NCI-H82 treated with DMSO at 0.1 percent for 48 hours (cell line): ENCODE data around the gene NCKAP5.
"Not testable (repeated sequence)": the region's sequence is repeated elsewhere in the genome, so short reads cannot be mapped to it uniquely, and the experiment has no call there.

Source experiments
- DNase-seq: peaks from one replicate; lab custom pipeline; 2025; ENCODE audit not compliant: unreplicated experiment; lab: John Stamatoyannopoulos, UW

The NCKAP5 gene

DNA sequence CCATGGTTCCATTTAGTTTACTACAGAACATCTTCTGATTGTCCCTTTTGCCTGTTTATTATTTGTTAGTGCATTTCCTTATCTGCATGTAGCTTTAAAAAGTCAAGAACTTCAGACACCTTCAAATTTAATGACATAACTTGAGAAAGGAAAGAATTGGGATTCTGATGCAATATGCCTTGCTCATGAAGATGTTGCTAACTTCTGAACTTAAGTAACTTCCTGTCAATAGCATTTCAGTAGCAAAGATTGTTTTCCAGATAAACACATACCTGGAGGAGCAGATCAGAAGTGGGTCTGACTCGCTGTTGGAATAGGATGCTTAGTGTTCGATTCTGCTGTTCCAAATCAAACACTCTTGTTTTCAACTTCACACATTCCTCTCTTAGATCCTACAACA, 708.0 kb downstream of the NCKAP5 start:
- no peak for DNase-seq

DNA sequence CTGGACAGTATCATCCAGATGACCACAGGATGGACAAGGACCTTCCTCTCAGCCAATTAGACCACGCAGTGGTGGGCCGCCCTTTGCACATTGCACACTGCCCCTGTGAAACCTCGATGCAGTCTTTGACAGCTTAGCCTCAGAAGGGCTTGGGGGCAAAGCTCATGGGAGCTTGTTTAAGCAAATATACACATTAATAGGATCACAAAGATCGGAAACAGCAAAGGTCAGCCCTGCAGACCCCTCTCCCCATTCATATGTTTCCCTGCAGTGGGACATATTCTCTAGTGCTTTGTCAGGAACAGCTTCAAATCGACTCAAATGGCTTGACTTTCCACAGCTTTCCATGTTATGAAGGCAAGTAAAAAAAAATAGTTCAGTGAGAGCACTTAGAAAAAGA, 708.7 kb downstream of the NCKAP5 start:
- DNase-seq = no peak

DNA sequence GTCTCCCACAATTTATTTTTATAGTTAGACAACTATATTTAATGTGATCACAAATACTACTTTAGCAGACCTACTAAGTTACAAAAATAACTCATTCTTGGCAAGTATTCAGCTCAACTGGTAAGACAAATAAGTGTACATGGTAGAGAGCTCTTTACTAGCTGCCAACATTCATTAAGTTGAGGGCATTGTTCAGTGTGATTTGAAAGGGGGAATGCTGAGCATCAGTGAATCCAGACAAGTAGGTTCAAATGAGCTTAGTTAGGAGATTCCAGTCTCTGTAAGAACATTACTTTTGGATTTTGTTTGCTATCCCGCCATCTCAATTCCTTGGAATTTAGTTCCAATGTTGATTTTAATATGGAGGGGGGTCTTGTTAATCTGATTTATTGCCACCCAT, 710.9 kb downstream of the NCKAP5 start:
- DNase-seq = no peak

DNA sequence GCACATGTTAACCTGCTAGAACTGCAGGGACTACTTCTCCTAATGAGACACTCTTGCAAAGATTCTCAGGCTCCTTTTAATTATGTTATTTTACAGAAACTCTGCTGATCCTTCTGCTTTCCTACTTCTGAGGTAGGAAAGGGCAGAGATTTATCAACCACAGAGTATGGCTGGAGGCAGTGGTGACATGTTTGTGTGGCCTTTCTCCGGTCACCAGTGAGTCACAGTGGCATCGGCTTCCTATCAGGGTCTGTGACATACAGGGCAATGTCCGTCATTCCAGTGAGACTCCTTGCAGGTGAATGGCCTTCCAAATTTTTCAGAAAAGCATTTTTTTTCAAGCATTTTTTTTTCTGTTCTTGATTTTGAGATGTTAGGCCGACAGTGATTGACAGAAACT, 717.6 kb downstream of the NCKAP5 start:
- no peak for DNase-seq

DNA sequence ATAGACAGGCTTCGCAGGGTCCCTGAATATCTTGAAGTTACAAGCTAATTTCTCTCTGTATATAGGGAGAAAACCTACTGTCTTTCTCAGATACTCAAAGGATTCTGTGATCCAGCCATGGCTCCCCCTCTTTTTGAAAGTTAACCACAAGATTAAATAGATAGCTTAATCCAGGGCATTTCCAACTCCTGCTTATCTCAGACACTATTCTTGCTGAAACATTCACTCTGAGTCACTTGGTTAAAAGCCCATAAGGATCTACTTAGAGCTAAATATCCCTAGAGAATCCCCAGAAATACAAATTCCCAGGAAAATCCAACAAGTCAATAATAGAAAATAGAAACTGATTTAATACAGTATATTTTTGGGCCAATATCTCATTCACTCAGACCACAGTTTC, 719.1 kb downstream of the NCKAP5 start:
- DNase-seq = no peak

DNA sequence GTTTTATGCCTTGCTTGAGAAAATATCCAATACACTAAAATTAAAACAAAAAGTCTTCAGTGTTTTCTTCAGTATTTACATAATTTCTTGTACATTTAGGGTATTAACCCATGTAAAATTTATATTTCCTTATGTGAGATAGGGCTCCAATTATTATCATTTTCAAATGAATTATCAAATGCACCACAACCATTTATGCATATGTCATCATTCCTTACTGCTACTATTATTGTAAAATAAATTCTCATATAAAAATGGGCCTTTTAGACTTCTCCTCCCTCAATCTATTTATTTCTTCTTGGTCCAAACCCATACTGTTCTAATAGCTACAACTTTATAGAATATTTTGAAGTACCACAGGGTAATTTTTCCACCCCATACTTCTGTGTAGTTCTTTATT, 722.9 kb downstream of the NCKAP5 start:
- DNase-seq = no peak

DNA sequence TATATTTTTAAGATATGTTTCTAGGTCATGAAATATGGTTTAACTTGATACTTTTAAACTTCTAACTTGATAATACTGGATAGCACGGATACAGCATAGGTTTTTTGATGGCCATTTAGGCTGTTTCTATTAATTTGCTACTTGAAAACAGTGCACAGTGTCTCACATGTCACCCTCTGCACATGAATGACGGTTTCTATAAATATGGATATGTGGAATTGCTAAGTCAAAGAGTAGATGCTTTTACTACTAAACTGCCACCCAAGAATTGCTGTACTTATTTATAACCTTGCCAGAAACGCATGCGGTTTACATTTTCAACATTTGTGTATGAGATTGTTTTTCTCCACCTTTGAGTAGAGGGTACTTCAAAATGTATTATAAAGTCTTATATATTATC, 723.7 kb downstream of the NCKAP5 start:
- DNase-seq = no peak

DNA sequence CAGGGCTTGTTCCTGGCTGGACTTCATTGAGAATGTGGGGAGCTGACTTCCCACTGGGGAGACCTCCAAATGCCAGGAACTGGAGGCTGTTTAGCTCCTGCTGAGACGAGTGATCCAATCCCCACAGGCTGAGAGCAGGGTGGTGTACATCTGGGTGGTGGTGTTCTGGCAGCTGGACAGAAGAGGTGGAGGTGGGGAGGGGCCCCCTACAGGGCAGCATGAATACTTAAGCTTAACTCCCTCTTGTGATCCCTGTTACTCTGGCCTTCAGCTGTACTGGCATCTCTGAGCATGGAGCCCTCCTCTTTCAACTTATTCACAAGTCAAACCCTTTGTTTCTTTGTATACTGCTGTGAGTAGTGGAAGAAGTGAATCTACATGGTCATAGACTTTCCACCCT, 730.5 kb downstream of the NCKAP5 start:
- no peak for DNase-seq

DNA sequence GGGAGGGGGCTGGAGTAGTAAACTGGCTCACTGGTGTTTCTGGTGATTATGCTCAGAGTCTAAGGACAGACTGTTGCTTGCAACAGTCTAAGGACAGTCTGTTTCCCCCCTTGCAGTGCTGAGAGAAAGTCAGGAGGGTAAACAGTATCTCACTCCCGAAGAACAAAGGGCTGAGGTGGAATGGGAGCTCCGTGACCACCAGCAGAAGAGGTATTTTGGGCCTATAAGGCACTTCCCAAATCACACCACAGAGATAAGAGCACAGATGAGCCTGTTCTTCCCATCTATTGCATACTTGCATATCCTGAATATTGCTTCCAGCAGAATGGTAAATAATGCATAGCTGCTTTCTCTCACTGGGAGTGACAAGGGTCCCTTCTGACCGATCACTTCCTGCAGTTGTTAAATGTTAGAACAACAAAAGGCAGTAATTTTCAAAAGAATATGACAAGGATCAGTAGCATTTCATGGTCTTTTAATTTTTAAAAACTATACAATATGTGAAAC, 737.9 kb downstream of the NCKAP5 start:
- DNase-seq = no peak

DNA sequence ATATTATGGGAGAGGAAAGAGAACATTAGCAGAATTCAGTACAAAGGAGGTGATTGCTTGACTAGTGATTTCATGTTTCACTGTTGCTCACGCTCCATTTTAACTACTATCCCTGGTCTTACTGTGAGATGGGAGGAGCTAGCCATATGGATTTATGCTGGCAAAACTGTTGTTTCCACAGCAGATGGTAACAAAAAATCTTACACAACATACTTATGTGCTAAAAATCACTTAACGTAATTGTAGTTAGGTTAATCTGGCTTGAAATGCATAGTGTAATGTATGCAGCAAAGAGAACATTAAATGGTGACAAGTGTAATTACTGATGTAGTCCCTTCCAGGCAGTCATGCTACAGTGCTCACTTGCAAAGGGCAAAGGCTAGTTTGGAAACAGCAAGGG, 742.7 kb downstream of the NCKAP5 start:
- DNase-seq = no peak

DNA sequence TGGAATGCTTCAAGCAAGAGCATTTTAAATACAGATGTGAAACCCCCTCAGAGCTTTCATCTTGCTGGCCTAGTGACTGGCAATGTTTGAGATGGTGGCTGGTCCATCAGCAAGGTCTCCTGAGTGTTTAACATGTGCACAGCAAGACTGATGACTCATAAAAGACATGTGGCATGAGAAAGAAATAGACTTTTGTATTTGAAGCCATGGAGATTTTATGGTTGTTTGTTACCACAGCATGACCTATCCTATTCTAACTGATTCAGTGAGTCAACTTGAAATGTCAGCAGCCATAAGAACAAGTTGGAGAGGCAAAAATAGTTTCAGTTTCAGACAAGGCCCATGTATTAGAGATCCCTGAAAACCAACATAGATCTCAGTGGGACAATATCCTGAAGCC, 743.5 kb downstream of the NCKAP5 start:
- no peak for DNase-seq

DNA sequence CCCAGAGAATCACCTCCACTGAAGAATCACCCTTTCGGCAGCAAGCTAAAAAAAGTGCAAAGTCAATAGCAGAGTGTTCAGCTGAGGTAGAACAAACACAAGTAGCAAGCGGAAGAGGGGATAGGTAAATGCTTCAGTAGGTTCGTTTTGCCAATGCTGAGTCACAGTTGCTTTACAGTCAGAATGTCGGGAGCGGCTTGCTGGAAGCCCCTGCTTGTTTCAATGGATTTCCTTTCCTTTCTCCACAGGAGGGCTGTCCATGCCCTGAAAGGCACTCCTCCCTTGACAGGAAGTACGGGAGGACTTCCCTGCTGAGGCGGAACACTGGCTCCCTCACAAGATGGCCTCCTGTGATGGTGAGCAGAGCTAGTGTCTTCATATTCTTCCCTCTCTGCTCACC, 752.0 kb downstream of the NCKAP5 start:
- DNase-seq = no peak

DNA sequence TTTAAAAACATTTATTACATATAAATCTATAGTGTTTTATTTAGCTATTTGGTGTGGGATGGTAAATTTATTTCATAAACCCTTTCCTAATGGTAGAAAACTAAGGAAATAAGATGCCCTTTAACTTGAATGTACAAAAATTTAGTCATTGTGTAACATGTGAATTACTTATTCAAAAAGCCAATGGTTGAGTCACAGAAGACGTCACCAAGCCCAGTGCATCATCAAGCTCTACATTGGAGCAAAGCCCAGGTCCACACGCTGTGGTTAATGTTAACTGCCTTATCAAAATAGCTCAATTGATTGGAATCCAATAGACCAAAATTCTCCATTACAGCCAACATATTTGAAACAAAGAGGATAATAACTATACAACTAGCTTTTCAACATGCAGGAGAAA, 752.7 kb downstream of the NCKAP5 start:
- no peak for DNase-seq

DNA sequence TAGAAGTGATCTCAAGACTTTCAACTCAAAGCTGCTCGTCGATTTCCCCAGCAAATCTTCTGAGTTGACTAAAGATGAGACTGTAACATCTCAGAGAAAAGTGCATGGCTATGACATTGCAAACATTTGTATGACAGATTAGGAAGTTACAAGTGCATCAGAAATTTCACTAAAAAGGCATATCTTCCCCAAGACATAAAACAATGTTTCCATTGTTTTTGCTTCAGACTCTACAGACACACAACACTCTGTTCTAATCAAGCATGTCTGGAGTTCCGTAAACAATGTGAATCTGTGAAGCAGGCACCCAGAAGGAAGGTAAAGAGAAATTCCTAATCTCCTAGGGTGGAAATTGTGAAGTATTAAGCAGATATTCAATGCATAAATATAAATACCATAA, 753.6 kb downstream of the NCKAP5 start:
- DNase-seq = no peak

DNA sequence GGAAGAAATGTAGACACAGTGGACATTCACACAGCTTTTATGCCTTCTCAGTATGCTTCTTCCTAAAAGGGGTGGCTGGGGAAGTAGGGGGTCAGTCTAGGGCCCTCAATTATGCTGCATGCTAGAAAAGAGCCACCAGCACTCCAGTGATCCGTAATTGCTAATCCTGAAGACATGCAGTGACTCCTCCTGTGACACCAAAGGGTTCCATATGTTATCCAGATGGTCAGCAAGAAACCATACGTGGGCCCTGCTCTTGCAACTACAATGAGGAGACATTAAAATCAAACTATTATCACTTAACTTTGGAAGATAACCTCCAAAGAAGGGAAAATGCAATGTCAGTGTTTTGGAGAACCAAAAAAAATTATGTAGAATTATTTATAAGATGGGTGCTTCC, 754.8 kb downstream of the NCKAP5 start:
- DNase-seq = no peak

DNA sequence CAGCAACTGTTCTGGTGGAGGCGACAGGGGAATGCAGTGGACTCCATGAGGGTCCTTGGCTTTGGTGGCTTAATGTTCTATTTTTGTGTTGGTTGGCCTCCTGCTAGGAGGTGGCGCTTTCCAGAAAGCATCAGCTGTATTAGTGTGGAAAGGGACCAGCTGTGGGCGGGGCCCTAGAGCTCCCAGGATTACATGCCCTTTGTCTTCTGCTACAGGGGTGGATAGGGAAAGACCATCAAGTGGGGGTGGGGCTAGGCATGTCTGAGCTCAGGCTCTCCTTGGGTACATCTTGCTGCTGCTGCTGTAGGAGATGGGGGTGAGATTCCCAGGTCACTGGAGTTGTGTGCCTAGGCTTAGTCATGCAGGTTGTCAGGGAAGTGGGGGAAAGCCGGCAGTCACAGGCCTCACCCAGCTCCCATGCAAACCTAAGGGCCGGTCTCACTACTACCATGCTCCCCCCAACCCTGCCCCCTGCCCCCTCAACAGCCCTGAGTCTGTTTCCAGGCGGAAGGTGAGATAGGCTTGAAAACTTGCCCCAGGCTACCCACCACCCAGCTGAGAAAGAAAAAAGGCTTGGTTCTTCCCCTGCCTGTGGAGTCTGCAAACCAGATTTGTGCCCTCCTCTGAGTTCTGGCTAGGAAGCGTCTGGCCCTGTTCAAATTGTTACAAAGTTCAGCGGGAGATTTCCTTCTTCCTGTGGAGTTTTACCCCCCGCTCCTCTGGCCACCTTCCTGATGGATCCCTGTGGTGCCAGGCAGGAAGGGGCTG, 756.9 kb downstream of the NCKAP5 start:
- no peak for DNase-seq

DNA sequence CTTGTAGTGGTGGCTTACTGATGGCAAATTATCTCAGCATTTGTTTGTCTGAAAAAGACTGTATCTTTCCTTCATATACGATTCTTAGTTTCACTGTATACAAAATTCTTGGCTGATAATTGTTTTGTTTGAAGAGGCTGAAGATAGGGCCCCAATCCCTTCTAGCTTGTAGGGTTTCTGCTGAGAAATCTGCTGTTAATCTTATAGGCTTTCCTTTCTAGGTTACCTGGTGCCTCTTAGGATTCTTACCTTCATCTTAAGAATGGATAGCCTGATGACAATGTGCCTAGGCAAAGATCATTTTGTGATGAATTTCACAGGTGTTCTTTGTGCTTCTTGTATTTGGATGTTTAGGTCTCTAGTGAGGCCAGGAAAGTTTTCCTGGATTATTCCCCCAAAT, 758.3 kb downstream of the NCKAP5 start:
- DNase-seq = not testable (repeated sequence)

DNA sequence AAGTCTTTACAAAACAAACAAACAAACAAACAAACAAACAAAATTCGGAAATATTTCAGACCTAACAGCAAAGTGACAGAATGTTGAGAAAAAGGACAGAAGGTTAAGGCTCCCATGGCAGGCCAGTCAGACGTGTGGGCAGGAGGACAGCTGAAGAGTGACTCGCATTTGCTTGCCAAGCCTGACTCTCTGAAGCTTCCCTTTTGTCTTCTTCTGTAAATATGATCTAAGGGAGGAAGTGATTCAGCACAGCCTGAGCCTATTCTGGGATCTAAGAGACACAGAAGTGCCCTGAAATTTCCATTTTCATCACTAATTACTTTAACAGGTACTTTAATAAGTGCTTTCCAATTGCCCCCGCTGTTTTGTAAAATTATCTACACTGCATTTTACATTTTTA, 764.2 kb downstream of the NCKAP5 start:
- DNase-seq = no peak

DNA sequence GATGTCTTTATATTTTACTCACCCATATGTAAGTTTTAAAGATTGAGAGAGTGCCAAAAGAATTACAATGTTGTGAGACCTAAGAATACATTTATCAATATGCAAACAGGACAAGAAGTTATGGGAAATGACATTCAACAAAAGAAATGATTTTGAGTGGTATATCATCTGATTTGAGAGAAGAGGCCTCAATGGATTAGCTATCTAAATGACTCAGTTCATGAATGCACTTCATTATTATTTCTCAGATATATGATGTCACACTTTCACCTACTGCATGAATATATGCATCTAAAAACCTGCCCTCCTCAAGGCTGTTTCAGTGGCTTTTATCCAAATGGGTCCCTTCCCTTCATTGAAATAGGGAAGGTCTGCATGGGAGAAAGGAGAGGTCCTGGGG, 769.9 kb downstream of the NCKAP5 start:
- DNase-seq = no peak

DNA sequence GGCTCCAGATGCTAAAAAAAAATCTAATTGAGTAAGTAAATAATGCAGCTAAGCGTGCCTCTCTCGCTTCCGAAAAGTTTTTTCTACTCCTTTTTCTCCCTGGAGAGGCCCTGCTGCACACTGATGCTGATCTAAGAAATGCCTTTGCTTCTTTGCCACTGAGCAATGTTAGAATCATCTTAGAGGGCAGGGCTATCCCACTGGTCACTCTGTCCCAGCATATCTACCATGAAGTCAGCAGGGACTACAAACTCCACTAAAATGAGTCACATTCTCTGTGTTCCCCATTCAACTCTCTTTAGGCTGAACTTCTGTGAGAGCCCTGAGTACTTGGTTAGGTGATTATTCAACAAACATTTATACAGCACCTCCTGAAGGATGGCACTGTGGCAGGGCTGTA, 770.7 kb downstream of the NCKAP5 start:
- DNase-seq = no peak

DNA sequence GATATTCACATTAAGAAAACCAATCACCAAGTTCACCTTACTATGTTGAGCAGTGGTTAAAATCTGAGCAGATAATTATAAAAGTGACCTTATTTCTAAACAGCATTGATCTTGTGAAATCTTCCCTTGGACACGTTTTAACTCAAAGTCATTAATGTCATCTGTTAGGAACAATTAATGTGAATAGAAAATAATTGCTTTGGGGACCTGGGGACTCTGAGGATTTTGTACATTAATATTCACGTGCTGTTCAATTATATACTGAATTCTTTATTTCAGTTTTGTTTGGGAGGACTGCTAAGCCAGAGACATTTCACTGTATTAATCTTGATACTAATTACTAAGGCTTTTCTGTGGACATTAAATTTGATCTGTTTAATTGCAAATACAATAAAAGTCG, 771.2 kb downstream of the NCKAP5 start:
- no peak for DNase-seq

DNA sequence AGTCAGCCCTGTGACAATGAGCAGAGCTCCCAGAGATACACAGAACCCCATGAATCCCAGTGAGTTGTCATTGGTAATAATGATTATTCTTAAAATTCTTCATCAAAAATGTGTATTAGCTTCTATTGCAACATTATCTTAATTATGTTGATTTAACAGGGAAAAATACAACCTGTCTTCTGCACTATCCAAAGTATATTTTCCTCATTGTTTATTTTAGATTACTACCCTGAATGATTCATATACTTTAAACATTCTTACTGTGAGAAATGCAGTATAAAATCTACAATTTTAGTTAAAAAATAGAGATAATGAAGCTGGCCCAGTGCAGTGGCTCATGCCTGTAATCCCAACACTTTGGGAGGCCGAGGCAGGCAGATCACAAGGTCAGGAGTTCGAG, 773.0 kb downstream of the NCKAP5 start:
- DNase-seq = no peak

DNA sequence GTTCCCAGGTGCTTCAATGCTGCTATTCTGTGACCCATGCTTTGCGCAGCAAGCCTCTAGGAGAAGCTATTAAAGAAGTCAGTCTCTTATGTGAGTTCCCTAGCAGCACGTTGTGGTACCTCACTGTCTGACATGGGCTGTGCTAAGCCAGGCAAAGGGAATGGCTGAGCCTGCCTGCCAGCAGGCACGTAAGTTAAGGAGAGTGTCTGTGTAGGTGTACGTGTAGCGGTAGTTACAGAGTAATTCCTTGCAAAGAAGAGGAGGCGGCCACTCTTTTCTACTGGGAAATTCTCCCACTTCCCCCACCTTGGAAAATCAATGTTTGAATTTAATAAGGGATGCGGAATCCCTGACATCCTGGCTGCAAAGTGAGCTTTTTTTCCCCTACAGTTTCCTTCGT, 774.7 kb downstream of the NCKAP5 start:
- DNase-seq = no peak
